T47D (cell line): ENCODE results near the gene TNFRSF14.

Experiments used
- DNase-seq, 2 experiments: peaks; one replicate each; pipeline versions ENCODE4 v3.0.0 to v3.0.0-alpha.2; 2011 to 2012; ENCODE audit warnings: low read depth in 1 of 2, low spot score in 1 of 2
- JUND ChIP-seq: IDR thresholded peaks from 2 replicates; pipeline ENCODE4 v1.6.1; 2012; ENCODE audit warnings: low read depth
- in situ Hi-C: cut with HindIII; loops from 2 replicates; pipeline ENCODE4 v1.10.0; 2016; ENCODE audit warnings: low sequenced_read_pairs, low pct_unique_long_range_greater_than_20kb

TNFRSF14 gene

GRCh38 chr1:2516946-2517345 lies 39.2 kb upstream of the TNFRSF14 start:
- in situ Hi-C loops = no loop called here
- DNase-seq = no peak
- TF ChIP-seq JUND = no peak

- TF ChIP-seq JUND = no peak
- no peak for DNase-seq
- in situ Hi-C loops = no loop called here
Observed at GRCh38 chr1:2517966-2518365, 38.2 kb upstream of the TNFRSF14 start.

- in situ Hi-C loops = no loop called here
- TF ChIP-seq JUND = no peak
- no peak for DNase-seq
Observed at GRCh38 chr1:2518528-2518927, 37.6 kb upstream of the TNFRSF14 start.

GRCh38 chr1:2519029-2519685 lies 37.0 kb upstream of the TNFRSF14 start:
- DNase-seq = no peak
- in situ Hi-C loops = no loop called here
- TF ChIP-seq JUND = no peak

GRCh38 chr1:2519729-2520128 lies 36.4 kb upstream of the TNFRSF14 start:
- no peak for DNase-seq
- TF ChIP-seq JUND = no peak
- in situ Hi-C loops = no loop called here

GRCh38 chr1:2520206-2520605 lies 36.0 kb upstream of the TNFRSF14 start:
- in situ Hi-C loops = no loop called here
- DNase-seq = no peak
- no peak for TF ChIP-seq JUND

- in situ Hi-C loops = no loop called here
- no peak for DNase-seq
- TF ChIP-seq JUND = no peak
Observed at GRCh38 chr1:2520806-2521205, 35.4 kb upstream of the TNFRSF14 start.

GRCh38 chr1:2522230-2522629 lies 33.9 kb upstream of the TNFRSF14 start:
- in situ Hi-C loops = no loop called here
- no peak for TF ChIP-seq JUND
- no peak for DNase-seq

GRCh38 chr1:2523191-2523890 lies 32.8 kb upstream of the TNFRSF14 start:
- no peak for DNase-seq
- in situ Hi-C loops = no loop called here
- no peak for TF ChIP-seq JUND

- in situ Hi-C loops = no loop called here
- TF ChIP-seq JUND = no peak
- no peak for DNase-seq
Observed at GRCh38 chr1:2523891-2524609, 32.1 kb upstream of the TNFRSF14 start.

- no peak for TF ChIP-seq JUND
- no peak for DNase-seq
- in situ Hi-C loops = no loop called here
Observed at GRCh38 chr1:2525572-2525919, 30.6 kb upstream of the TNFRSF14 start.

GRCh38 chr1:2525920-2526823 lies 30.0 kb upstream of the TNFRSF14 start, which contains the start of gene PANK4:
Gene PANK4, minus strand, starts transcription at chr1:2526596. Its CDS starts 9 bp downstream, at chr1:2526587.
- TF ChIP-seq JUND = no peak
- in situ Hi-C loops = no loop called here
- peak; percentile 92 to 94 for DNase-seq
